ENCODE results near the gene CYP4A22. TPM values are rescaled to one million over a fixed set of nuclear protein-coding genes. Genes with fewer than 3 reads are reported as not detected.
A peak's percentile ranks its signal among the peaks of the same experiment; 100 is the strongest.

CYP4A22 gene
- total RNA-seq, 1 donor from 2014 or later, result not detected

DNA sequence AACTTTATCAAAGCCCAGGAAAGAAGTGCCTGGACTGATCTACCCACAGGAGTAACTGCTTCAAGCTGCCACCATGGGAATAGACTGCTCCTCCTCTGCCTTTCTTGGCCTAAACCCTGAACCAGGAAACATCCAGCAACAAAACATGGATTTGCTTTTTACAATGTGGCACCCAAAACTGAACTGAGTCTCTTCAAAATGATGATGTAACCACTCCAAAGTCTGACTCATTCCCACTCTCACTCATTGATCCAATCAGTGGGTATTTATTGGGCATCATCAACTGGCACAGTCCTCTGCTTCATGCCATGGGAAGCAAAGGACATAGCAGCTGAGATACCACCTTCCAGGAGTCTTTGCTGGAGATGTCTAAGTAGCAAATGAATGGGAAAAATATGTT, 23.5 kb downstream of the CYP4A22 start:
- no peak for DNase-seq (ENCODE audit: low spot score)
- Mint-ChIP-seq H3K4me1 (ENCODE audit: unreplicated experiment) (no peaks in the 10 kb centered on the region), H3K36me3 (ENCODE audit: low read depth, unreplicated experiment) (peaks cover 7% of the 10 kb centered on the region), H3K27ac (ENCODE audit: unreplicated experiment) (no peak overlapping the region), H3K9me3 (ENCODE audit: unreplicated experiment) (no peaks in the 10 kb centered on the region), H3K4me3 (ENCODE audit: unreplicated experiment) (no peak overlapping the region), H3K27me3 (ENCODE audit: unreplicated experiment) (peaks cover 2% of the 10 kb centered on the region)
- TF ChIP-seq, protein P1, sequence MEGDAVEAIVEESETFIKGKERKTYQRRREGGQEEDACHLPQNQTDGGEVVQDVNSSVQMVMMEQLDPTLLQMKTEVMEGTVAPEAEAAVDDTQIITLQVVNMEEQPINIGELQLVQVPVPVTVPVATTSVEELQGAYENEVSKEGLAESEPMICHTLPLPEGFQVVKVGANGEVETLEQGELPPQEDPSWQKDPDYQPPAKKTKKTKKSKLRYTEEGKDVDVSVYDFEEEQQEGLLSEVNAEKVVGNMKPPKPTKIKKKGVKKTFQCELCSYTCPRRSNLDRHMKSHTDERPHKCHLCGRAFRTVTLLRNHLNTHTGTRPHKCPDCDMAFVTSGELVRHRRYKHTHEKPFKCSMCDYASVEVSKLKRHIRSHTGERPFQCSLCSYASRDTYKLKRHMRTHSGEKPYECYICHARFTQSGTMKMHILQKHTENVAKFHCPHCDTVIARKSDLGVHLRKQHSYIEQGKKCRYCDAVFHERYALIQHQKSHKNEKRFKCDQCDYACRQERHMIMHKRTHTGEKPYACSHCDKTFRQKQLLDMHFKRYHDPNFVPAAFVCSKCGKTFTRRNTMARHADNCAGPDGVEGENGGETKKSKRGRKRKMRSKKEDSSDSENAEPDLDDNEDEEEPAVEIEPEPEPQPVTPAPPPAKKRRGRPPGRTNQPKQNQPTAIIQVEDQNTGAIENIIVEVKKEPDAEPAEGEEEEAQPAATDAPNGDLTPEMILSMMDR (IDR thresholded peaks at IDR 0.05; ENCODE audit: unreplicated experiment), result no peak

DNA sequence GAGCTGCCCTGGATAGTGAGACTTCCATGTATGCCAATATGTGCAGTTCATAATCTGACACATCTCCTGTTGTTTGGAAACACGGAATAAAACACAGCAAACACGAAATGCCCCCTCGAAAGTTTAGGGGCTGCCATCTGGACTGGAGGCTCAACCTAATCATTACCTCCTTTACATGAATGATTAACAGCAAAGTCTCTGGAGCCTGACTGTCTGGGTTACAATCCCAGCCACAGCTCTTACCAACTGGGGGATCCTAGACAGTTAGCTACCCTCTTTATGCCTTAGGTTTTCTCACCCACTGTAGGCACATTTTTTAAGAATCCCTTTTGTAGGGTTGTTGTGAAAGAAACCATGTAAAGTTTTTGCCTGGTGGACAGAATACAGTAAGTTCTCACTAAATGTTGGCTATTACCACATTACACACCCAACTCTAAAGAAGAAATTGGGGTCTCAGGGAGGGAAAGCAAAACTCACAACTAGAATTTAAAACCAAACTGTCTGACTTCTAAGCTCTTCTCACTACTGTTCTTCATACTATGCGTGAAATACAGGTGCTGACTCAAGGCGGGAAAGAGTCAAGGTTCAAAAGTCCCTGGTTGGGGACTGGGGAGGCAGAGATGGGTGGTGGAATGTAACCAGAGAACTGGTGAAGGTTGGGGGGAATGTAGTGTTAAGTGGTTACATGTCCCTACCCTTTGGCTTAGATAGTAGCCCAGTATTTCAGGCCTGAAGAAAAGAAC, 24.2 kb downstream of the CYP4A22 start:
- TF ChIP-seq, protein P1 (IDR thresholded peaks at IDR 0.05; ENCODE audit: unreplicated experiment), result no peak
- Mint-ChIP-seq H3K4me3 (ENCODE audit: unreplicated experiment) (peak overlapping the region; percentile 15), H3K27ac (ENCODE audit: unreplicated experiment) (no peak overlapping the region), H3K36me3 (ENCODE audit: low read depth, unreplicated experiment) (peaks cover 10% of the 10 kb centered on the region), H3K4me1 (ENCODE audit: unreplicated experiment) (no peaks in the 10 kb centered on the region), H3K9me3 (ENCODE audit: unreplicated experiment) (no peaks in the 10 kb centered on the region), H3K27me3 (ENCODE audit: unreplicated experiment) (peaks cover 2% of the 10 kb centered on the region)
- no peak for DNase-seq (ENCODE audit: low spot score)

DNA sequence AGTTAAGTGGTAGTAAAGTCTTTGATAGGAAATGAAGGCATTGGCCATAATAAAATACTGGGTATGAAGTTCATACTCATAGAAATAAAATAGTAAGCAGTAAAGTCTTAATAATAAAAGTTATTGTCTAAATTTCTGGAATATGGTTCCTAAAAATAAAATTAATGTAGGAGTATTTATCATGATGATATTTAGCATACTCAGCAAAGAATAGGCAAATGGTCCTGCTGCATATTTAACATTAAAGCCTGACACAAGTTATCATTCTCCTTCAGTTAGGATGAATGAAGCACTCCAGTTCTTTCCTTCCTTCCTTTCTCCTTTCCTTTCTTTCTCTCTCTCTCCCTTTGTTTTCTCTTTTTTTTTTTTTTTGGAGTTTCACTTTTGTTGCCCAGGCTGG, 27.3 kb downstream of the CYP4A22 start:
- H3K4me1 Mint-ChIP-seq (ENCODE audit: unreplicated experiment), result no peaks in the 10 kb centered on the region
- H3K9me3 Mint-ChIP-seq (ENCODE audit: unreplicated experiment), result no peaks in the 10 kb centered on the region
- H3K4me3 Mint-ChIP-seq (ENCODE audit: unreplicated experiment), result no peak overlapping the region
- H3K36me3 Mint-ChIP-seq (ENCODE audit: low read depth, unreplicated experiment), result peaks cover 15% of the 10 kb centered on the region
- peaks cover 2% of the 10 kb centered on the region for H3K27me3 Mint-ChIP-seq (ENCODE audit: unreplicated experiment)
- no peak overlapping the region for H3K27ac Mint-ChIP-seq (ENCODE audit: unreplicated experiment)
- no peak for DNase-seq (ENCODE audit: low spot score)
- TF ChIP-seq, protein P1 (IDR thresholded peaks at IDR 0.05; ENCODE audit: unreplicated experiment), result no peak

DNA sequence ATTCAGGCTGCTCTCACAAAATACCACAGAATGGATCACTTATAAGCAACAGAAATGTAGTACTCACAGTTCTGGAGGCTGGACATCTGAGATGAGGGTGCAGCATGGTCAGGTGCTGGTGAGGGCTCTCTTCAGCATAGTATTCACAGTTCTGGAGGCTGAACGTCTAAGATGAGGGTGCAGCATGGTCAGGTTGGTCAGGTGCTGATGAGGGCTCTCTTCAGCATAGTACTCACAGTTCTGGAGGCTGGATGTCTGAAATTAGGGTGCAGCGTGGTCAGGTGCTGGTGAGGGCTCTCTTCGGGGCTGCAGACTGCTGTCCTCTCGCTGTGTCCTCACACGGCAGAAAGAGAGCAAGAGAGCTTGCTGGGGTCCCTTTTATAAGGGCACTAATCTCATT, 35.5 kb downstream of the CYP4A22 start:
- no peaks in the 10 kb centered on the region for H3K9me3 Mint-ChIP-seq (ENCODE audit: unreplicated experiment)
- H3K4me3 Mint-ChIP-seq (ENCODE audit: unreplicated experiment), result no peak overlapping the region
- peaks cover 4% of the 10 kb centered on the region for H3K4me1 Mint-ChIP-seq (ENCODE audit: unreplicated experiment)
- peaks cover 8% of the 10 kb centered on the region for H3K27me3 Mint-ChIP-seq (ENCODE audit: unreplicated experiment)
- H3K36me3 Mint-ChIP-seq (ENCODE audit: low read depth, unreplicated experiment), result no peaks in the 10 kb centered on the region
- no peak for DNase-seq (ENCODE audit: low spot score)
- H3K27ac Mint-ChIP-seq (ENCODE audit: unreplicated experiment), result no peak overlapping the region
- TF ChIP-seq, protein P1 (IDR thresholded peaks at IDR 0.05; ENCODE audit: unreplicated experiment), result no peak

DNA sequence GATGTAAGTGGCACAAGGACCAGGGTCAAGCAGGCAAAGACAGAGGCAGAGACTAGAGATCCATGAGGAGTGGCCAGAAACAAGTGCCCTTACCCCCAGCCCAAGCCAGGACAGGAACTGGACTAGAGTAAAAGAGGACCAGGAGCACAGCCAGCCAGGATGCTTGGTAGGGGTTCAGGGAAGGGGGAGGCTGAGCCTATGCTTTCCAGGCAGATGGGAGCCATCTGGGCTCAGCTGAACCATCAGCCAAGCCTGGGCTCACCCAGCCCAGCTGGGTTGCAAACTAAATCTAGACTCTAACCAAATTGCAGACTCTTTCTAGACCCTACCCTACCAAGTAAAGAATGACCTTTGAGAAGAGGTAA, 37.4 kb downstream of the CYP4A22 start:
- Mint-ChIP-seq H3K27ac (ENCODE audit: unreplicated experiment) (peak overlapping the region; percentile 4), H3K36me3 (ENCODE audit: low read depth, unreplicated experiment) (no peaks in the 10 kb centered on the region)
- no peak for DNase-seq (ENCODE audit: low spot score)

More for the DNA sequence above, 37.4 kb downstream of the CYP4A22 start:
- H3K9me3 Mint-ChIP-seq (ENCODE audit: unreplicated experiment), result no peaks in the 10 kb centered on the region
- peaks cover 16% of the 10 kb centered on the region for H3K27me3 Mint-ChIP-seq (ENCODE audit: unreplicated experiment)
- H3K4me3 Mint-ChIP-seq (ENCODE audit: unreplicated experiment), result no peak overlapping the region
- peaks cover 14% of the 10 kb centered on the region for H3K4me1 Mint-ChIP-seq (ENCODE audit: unreplicated experiment)
- TF ChIP-seq, protein P1 (IDR thresholded peaks at IDR 0.05; ENCODE audit: unreplicated experiment), result no peak

Data from endothelial cell (in vitro differentiated cells).